Inferior parietal cortex (tissue), 1 donor: Measurements from ENCODE around the gene ALAD.
"Not testable (repeated sequence)": the region's sequence is repeated elsewhere in the genome, so short reads cannot be mapped to it uniquely, and the experiment has no call there.

Experiments
- DNase-seq: peaks from one replicate; pipeline ENCODE4 v3.0.0-alpha.2; 2016; ENCODE audit errors: extremely low spot score

ALAD gene

DNA sequence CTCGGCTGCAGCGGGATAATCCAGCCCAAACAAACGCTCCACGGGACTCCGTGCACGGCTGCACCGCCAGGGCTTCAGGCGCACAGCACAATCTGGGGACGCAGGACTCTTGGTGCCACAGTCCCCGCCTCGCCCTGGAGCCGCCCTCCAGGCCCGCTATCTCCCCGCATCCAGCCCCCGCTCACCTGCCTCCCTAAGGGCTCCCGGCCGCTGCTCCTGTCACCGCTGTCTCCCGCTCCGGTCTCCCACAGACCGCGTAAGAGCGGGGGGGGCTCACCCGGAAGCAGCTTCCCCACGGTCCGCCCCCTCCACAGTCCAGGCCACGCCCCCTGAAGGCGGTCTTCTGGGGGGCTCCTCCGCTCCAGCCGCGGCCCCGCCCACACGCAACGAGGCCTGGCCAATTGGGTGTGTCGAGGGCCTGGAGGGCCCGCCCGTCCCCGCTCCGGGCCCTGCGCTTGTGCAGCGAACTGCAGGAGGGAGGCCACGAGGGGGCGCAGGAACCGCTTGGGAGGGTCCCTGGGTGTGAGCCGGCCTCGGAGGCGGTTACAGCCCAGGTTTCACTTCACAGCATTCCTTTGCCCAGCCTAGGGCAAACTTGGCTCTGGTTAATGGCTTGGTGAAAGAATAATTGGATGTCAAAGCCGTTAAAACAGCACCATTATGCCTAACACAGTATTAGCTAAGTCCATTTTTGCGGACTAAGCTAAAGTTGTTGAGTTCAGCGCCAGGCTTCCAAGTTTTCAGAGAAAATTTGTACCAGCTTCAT lies at the start of gene ALAD:
ALAD (minus strand) TSS at position 258 of the 766 bp plus-strand sequence. CDS start 7,725 bp downstream, outside the sequence.
- DNase-seq: peak; percentile 97

DNA sequence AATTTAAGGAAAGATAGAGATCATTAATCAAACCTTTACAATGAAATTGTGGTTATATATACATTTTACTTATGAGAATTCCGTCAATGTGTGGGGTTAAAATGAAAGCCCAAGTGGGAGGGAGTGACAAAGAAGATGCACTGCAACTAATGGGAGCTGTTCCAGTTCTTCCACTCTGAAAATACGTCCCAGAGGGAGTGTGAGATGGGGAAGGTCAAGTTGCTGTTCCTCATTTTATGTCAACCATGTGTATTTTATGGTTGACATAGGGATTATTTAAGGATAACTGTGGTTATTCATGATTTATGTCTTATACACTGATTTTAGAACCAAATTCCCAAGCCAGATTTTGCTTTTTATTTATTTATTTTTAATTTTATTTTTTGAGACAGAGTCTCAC lies 48.3 kb upstream of the ALAD start:
- DNase-seq: no peak

DNA sequence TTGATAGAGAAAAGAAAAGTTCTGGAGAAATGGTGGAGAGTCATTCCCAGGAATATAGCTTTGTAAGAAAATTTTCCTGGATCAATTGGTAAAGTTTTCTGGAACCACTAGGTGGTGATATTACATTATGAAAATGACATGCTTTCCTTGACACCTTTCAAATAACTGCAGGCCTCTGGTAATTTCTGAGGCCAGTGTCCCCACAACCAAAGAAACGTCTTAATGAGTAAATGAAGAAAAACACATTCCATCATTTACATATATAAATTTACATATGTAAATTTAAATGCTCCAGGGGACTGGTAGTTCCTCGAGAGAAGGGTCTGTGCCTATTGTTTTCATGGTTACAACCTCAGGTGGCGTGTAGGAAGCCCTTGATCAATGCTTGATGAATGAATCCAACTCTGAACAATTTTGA lies 45.2 kb upstream of the ALAD start:
- DNase-seq: peak; percentile 90

GRCh38 chr9:113444736-113445135 lies 43.7 kb upstream of the ALAD start:
- no peak for DNase-seq

GRCh38 chr9:113437716-113438115 lies 36.6 kb upstream of the ALAD start:
- DNase-seq: not testable (repeated sequence)

DNA sequence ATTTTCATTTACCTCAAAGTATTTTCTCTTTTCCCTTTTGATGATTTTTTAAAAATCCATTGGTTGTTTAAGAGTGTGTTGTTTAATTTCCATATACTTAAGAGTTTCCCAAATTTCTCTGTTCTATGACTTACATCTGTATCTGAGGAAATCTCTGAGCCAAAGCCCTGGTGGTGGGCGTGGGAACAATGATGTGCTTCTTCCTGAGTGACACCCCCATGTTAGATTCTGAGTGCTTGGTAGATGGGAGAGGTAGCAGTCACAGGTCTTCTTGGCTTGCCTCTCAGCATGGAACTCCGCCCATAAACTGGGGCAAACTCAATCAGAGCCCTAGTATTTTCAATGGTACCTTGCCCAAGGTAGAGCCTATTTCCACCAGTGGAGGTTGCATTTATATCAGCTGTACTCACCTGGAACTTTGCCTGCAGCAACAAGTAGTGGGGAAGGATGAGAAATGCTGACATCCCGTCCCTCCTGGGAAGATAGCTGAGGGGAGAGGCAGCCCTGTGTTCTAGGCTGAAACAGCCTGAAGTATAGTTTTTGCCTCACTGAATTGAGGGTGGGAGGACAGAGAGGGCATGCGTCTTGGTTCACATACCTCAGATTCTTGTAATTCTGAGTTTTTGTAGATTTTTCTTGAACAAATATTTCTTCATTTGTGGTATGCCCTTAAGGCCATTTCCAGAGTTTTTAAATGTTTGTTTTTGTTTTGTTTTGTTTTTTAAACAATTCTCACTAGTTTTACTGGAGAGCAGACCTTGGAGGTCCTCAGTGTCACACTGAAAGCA lies 35.8 kb upstream of the ALAD start:
- no peak for DNase-seq

GRCh38 chr9:113431191-113431590 lies 30.1 kb upstream of the ALAD start:
- DNase-seq: no peak

DNA sequence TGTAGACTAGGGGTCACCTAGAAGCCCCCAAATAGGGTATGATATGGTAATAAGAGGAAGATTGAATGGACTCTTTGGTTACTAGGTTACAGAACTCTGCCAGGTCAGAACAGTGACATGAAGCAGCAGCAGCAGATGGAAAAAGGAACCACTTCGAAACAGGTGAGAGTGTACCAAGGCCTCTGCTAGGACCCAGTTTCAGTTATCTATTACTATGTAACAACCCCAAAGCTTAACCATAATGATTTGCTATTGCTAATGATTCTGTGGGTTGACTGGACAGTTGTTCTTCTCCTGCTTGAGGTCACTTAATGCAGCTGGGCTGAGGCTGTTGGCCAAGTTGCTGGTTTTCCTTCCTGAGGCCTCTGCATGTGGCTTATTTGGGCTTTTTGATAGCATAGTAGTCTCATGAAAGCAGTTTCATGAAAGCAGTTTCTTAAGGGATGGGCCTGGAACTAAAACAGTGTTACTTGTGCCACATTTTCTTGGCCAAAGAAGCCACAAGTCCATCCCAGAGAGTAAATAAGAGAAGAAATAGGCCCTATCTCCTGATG lies 27.1 kb upstream of the ALAD start:
- no peak for DNase-seq

DNA sequence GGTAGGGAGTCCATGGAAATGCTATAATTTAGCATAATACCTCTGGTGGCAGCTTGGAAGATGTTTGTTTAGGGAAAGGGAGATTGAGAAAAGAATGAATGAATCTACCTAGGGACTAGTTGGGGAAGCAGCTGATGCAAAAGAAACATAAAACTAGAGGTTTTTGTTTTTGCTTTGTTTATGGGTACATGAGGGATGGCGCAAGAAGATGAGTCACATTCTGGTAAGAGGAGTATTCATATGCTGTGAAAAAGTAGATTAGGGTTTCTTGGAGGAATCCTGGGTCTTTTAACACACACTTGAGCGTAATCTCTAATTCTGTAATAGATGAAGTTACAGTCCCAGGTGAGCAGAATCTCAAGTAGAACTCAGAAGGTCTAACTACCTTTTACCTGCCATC lies 26.5 kb upstream of the ALAD start:
- DNase-seq: no peak

GRCh38 chr9:113426701-113427100 lies 25.6 kb upstream of the ALAD start:
- no peak for DNase-seq

DNA sequence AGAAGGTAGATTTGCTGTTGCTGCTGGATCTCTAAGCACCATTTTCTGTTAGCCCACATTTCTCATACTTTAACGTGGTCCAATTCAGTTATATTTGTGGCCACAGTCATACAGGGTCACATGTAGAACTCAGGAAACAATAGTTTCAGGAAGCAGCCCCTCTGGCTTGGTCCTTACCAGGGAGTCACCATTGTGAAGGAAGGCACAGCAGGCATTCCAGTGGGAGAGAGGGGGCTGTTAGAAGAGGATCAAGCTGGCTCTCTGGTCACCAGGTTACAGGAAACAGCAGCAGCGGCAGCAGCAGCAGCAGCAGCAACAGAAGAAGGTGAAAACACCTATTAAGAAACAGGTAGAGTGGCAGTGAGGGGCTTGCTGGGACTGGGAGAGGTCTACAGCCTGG lies 24.0 kb upstream of the ALAD start:
- no peak for DNase-seq

DNA sequence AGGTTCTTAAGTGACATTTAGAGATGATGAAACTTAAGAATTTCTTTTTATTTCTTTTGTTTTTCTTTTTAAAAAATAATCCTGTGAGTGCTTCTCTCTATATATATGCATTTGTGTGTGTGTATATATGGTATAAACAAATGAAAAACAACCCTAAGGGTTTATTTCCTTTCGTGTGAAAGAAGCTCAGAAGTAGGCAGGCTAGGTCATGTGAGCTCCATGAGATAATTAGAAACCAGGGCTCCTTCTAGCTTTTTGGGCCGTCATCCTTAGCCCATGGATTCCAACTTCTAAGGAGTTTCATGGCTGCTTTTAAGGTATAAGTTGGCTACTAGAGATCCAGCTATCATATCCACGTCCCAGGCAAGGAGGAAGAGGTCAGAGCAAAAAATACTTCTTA lies 20.6 kb upstream of the ALAD start:
- DNase-seq: no peak

GRCh38 chr9:113417370-113417769 lies 16.3 kb upstream of the ALAD start:
- no peak for DNase-seq

- no peak for DNase-seq
Measured at GRCh38 chr9:113416149-113416721, 15.2 kb upstream of the ALAD start.

- DNase-seq: peak; percentile 95
Measured at GRCh38 chr9:113410207-113410864, 9.3 kb upstream of the ALAD start, which contains the start of the genes C9orf43 and POLE3. Gene C9orf43, plus strand, starts transcription at chr9:113410747. Its CDS starts 2,747 bp downstream, at chr9:113413494. Gene POLE3, minus strand, starts transcription at chr9:113410675. Its CDS starts 382 bp downstream, at chr9:113410293.

- DNase-seq: no peak
Measured at GRCh38 chr9:113409883-113410206, 8.8 kb upstream of the ALAD start.

- no peak for DNase-seq
Measured at GRCh38 chr9:113409481-113409880, 8.4 kb upstream of the ALAD start.

DNA sequence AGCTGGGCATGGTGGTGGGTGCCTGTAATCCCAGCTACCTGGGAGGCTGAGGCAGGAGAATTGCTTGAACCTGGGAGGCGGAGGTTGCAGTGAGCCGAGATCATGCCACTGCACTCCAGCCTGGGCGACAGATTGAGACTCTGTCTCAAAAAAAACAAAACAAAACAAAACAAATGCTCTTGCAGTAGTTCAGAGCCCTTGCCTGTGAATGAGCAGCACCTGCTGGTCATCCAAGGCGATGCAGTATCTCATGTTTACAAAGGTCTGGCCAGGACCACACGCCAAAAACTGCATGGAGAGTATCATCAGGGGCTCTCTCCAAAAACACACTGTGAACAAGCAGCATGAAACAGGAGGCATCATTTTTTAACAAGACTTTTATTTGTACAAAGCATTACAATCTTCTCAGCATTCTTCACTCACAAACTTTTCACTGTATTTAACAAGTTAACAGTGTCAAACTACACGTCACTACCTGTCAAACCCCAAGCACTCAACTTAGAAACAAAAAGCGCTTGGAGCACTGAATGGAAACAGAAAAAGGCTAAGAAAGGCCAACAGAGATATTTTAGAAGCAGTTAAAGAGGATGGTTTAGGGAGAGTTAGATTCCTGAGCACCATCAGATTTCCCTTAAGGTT lies 5.9 kb upstream of the ALAD start:
- peak; percentile 64 for DNase-seq

- DNase-seq: not testable (repeated sequence)
Measured at GRCh38 chr9:113406353-113406752, 5.3 kb upstream of the ALAD start.

GRCh38 chr9:113403646-113404045 lies 2.6 kb upstream of the ALAD start:
- DNase-seq: no peak

DNA sequence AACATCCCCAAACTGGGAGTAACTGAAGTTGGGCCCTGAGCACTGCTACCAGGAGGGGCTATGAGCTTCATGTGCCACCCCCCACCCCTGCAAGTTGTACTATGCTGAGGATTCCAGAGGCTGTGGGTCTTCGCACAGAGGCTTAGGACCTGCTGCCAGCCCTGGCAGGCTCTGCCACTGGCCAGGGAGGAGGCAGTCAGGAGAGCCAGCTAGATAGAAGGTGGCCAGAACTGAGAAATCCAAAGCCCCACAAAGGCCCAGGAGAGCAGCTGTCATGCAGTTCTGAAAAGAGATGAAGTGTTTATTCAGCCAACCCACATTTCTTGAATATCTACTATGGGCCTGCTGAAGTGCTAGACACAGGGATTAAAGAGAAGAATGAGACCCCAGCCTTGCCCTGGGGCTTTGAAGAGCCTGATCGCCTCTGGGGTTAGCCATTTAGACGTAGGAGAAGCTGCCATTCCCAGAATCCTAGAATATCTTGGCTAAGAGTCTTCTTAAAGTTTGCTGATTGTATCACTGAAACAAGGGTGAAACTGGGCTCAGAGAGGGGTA lies 1.4 kb downstream of the ALAD start:
- no peak for DNase-seq
